HCT116 (cell line): ENCODE measurements around the gene SHISA6.

Experiments used
- CTCF ChIP-seq, 3 experiments: fragments of 200-600 bp in 1 of 3; sonication (generic) in 1 of 3; IDR thresholded peaks in 2 of 3; conservative IDR thresholded peaks in 1 of 3; 2 replicates each; pipeline ENCODE4 v1.5.1; 2012 to 2017; ENCODE audit warnings: low read depth in 2 of 3, low read length in 2 of 3, antibody characterized with exemption in 1 of 3, borderline replicate concordance in 1 of 3, control low read depth in 1 of 3, mild to moderate bottlenecking in 1 of 3, mixed read lengths in 1 of 3, mixed run types in 1 of 3, moderate library complexity in 1 of 3; ENCODE audit not compliant: insufficient read depth in 1 of 3
- MAX ChIP-seq: IDR thresholded peaks from 2 replicates; pipeline ENCODE4 v1.6.1; 2012
- POLR2A ChIP-seq: IDR thresholded peaks from 2 replicates; pipeline ENCODE4 v1.7.0; 2011; ENCODE audit warnings: borderline replicate concordance; ENCODE audit not compliant: insufficient read depth, insufficient read length; ENCODE audit errors: extremely low read depth
- POLR2AphosphoS5 ChIP-seq: IDR thresholded peaks from 2 replicates; pipeline ENCODE4 v1.6.1; 2011; ENCODE audit warnings: mild to moderate bottlenecking, low read depth, low read length, moderate library complexity
- REST ChIP-seq: IDR thresholded peaks from 2 replicates; pipeline ENCODE4 v1.6.1; 2012; ENCODE audit warnings: low read depth
- SIN3A ChIP-seq: IDR thresholded peaks from 2 replicates; pipeline ENCODE4 v1.6.1; 2012; ENCODE audit warnings: low read depth
- YY1 ChIP-seq: IDR thresholded peaks from 2 replicates; pipeline ENCODE4 v1.6.1; 2011; ENCODE audit warnings: low read length, low read depth, moderate library complexity, mild to moderate bottlenecking; ENCODE audit not compliant: insufficient replicate concordance; ENCODE audit errors: extremely low read depth
- ZNF274 ChIP-seq: fragments of 200-500 bp; sonication (Bioruptor generic); IDR thresholded peaks from 2 replicates; pipeline ENCODE4 v1.6.1; 2014; ENCODE audit warnings: mild to moderate bottlenecking, low read depth, low read length, inconsistent platforms

- TF ChIP-seq ZNF274 = no peak
- no peak for TF ChIP-seq REST
- TF ChIP-seq CTCF (IDR thresholded peaks at IDR 0.05 in 2 of 3, conservative IDR thresholded peaks at IDR 0.05 in 1 of 3; ENCODE audit: borderline replicate concordance in 1 of 3, insufficient read depth in 1 of 3, low read depth in 2 of 3, low read length in 2 of 3) = no peak
- no peak for TF ChIP-seq POLR2AphosphoS5
- no peak for TF ChIP-seq POLR2A
- TF ChIP-seq MAX = no peak
- no peak for TF ChIP-seq YY1
- no peak for TF ChIP-seq SIN3A
Measured at GRCh38 chr17:11551442-11551841, 310.4 kb downstream of the SHISA6 start.
